Stimulated activated CD4-positive, alpha-beta T cell treated with anti-CD3 and anti-CD28 coated beads, Interleukin-4, amount 100 ng/mL, for 4 hours (primary cell): ENCODE measurements around the gene SECTM1.
"Not testable (repeated sequence)": the region's sequence is repeated elsewhere in the genome, so short reads cannot be mapped to it uniquely, and the experiment has no call there.

ENCODE experiments used
- DNase-seq, 2 experiments: peaks; one replicate each; pipeline ENCODE4 v3.0.0-alpha.2; 2020

The SECTM1 gene

GRCh38 chr17:82333279-82334171 is at the start of gene SECTM1:
Gene SECTM1, minus strand, starts transcription at chr17:82333766. Its CDS starts 6,526 bp downstream, at chr17:82327240.
- DNase-seq, result no peak

GRCh38 chr17:82382933-82383255 is 49.3 kb upstream of the SECTM1 start:
- no peak for DNase-seq

GRCh38 chr17:82382220-82382932 is 48.8 kb upstream of the SECTM1 start:
- not testable (repeated sequence) for DNase-seq

GRCh38 chr17:82381703-82382009 is 48.1 kb upstream of the SECTM1 start:
- not testable (repeated sequence) for DNase-seq

GRCh38 chr17:82380860-82381702 is 47.5 kb upstream of the SECTM1 start:
- no peak for DNase-seq

GRCh38 chr17:82378741-82379021 is 45.1 kb upstream of the SECTM1 start:
- no peak for DNase-seq

GRCh38 chr17:82377924-82378740 is 44.6 kb upstream of the SECTM1 start:
- DNase-seq, result no peak

- DNase-seq, result not testable (repeated sequence)
Measured at GRCh38 chr17:82377294-82377693, 43.7 kb upstream of the SECTM1 start.

- no peak for DNase-seq
Measured at GRCh38 chr17:82376042-82376730, 42.6 kb upstream of the SECTM1 start.

- DNase-seq, result no peak
Measured at GRCh38 chr17:82375359-82376041, 41.9 kb upstream of the SECTM1 start.

GRCh38 chr17:82374626-82375331 is 41.2 kb upstream of the SECTM1 start:
- DNase-seq, result no peak

GRCh38 chr17:82373731-82374625 is 40.4 kb upstream of the SECTM1 start:
- DNase-seq, result no peak

GRCh38 chr17:82373072-82373452 is 39.5 kb upstream of the SECTM1 start:
- not testable (repeated sequence) for DNase-seq

- no peak for DNase-seq
Measured at GRCh38 chr17:82372249-82373071, 38.9 kb upstream of the SECTM1 start.

- DNase-seq, result no peak
Measured at GRCh38 chr17:82371333-82372248, 38.0 kb upstream of the SECTM1 start, which contains the start of gene UTS2R. Gene UTS2R, plus strand, starts transcription at chr17:82371765. Its CDS starts 2,560 bp downstream, at chr17:82374325.

- peak; percentile 35 to 52 for DNase-seq
Measured at GRCh38 chr17:82370471-82371332, 37.1 kb upstream of the SECTM1 start.

GRCh38 chr17:82369211-82369610 is 35.6 kb upstream of the SECTM1 start:
- no peak for DNase-seq
